GM18517 (cell line): ENCODE data around the gene LRRC37B.
"Not testable (repeated sequence)": the region's sequence is repeated elsewhere in the genome, so short reads cannot be mapped to it uniquely, and the experiment has no call there.

ENCODE experiments used
- ATAC-seq: cut with Tn5 transposase; IDR thresholded peaks from one replicate; pipeline ENCODE4 v1.9.1; 2021; ENCODE audit warnings: mild to moderate bottlenecking, moderate library complexity; ENCODE audit not compliant: unreplicated experiment

The LRRC37B gene

GRCh38 chr17:32084942-32085829 is 78.0 kb downstream of the LRRC37B start:
- not testable (repeated sequence) for ATAC-seq

DNA sequence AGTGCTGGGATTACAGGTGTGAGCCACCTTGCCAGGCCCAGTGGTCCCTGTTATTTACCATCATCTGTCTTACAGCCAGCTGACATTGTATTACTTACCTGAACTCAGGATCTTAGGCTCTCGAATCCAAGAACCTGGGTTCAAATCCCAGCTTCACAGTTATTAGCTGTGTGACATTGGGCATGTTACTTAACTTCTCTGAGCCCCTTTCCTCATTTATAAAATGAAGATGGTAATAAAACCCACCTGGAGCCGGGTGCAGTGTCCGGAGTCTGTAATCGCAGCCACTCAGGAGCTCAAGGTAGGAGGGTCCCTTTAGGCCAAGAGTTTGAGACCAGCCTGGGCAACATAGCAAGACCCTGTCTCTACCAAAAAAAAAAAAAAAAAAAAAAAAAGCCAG is 79.7 kb downstream of the LRRC37B start:
- not testable (repeated sequence) for ATAC-seq

DNA sequence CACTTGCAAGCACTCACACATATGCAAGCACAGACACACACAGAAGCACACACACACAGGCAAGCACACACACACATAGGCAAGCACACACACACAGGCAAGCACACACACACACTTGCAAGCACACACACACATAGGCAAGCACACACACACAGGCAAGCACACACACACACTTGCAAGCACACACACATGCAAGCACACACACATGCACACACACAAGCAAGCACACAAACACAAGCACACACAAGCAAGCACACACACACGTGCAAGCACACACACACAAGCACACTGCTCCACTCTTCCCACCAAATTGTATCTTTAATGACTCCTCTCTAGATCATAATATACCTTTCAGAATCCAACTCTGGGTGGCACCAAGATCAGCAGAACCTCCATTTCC is 84.9 kb downstream of the LRRC37B start:
- not testable (repeated sequence) for ATAC-seq

DNA sequence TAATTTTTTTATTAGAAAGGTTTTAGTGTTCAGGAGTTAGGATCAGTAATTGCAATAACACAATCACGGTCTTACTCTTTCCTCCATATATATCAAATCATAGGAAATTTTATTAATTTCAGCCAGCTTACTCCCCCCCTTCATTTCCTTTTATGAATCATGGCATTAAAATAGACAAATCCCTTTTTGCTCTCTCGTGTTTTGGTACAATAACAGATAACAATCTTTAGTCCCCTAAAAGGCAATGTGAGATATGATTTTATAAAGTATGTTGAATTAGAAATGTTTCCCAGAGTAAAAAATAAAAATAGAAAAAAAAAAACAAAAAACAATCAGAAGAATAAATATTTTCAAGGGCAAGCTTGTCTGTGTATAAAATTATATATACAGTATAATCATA is 92.5 kb downstream of the LRRC37B start:
- ATAC-seq: no peak

GRCh38 chr17:32100323-32100722 is 93.1 kb downstream of the LRRC37B start:
- not testable (repeated sequence) for ATAC-seq

- no peak for ATAC-seq
These were observed 93.9 kb downstream of the LRRC37B start for GRCh38 chr17:32100971-32101631.

DNA sequence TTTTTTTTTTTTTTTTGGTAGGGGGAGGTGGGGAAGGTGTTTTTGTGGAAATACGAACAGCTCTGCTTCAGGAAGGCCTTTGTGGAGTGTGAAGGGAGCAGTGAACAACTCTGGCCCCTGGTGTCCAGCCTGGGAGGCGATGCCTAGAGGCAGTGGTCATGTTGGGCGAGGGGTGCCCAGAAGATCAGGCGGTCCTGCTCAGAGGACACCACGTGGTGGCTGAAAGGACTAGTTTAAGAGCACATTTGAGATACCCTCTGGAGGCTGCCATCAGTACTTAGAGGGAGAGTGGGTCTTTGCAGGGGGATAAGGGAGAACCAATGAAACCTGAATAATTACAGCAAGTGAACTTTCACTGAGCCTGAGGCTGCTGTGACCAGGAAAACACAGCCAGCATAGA is 95.0 kb downstream of the LRRC37B start:
- no peak for ATAC-seq

- no peak for ATAC-seq
These were observed 95.5 kb downstream of the LRRC37B start for GRCh38 chr17:32102646-32103186.
